HCT116 (cell line): ENCODE measurements around the gene GRIA1. TPM values are rescaled to one million over a fixed set of nuclear protein-coding genes. Genes with fewer than 3 reads are reported as not detected.

Experiments
- ATAC-seq: fragments of 200-7000 bp; cut with Tn5 transposase; 2 replicates; pipeline ENCODE4 v1.9.1; 2020; ENCODE audit warnings: mild to moderate bottlenecking, moderate library complexity
- BruUV-seq: library from RNA; stranded (reverse); fragments of 400-500 nt; replicated peaks from 2 replicates; lab custom pipeline; 2021; lab: Mats Ljungman, UMichigan
- CTCF ChIA-PET: fragments of 300-600 bp; sonication (Branson Sonifier 250); formaldehyde crosslinking; loops from one replicate; lab custom pipeline; 2021; ENCODE audit warnings: antibody characterized with exemption; lab: Charles Lee
- POLR2A ChIA-PET: fragments of 300-600, 350-600 bp; sonication (Branson Sonifier 250); formaldehyde crosslinking; loops from one replicate; lab custom pipeline; 2021; ENCODE audit warnings: antibody characterized with exemption; lab: Charles Lee
- RAD21 ChIA-PET, 2 experiments: fragments of 300-600 bp; sonication (Branson Sonifier 250); formaldehyde crosslinking; loops; one replicate each; lab custom pipeline; 2023; ENCODE audit warnings: low total read pairs in 2 of 2; ENCODE audit not compliant: uncharacterized antibody in 2 of 2, unreplicated experiment in 2 of 2, low non-redundant PET in 1 of 2; lab: Charles Lee
- DNase-seq: peaks from one replicate; pipeline ENCODE4 v3.0.0-alpha.2; 2010; ENCODE audit warnings: low read depth, low spot score
- H2AFZ ChIP-seq: fragments of 200-600 bp; shearing (Covaris generic), sonication (generic); 2 replicates; pipeline ENCODE4 v1.6.1; 2017; ENCODE audit warnings: low read depth, mixed run types, mixed read lengths, antibody characterized with exemption, low read length; ENCODE audit not compliant: poor library complexity, severe bottlenecking
- H3K27ac ChIP-seq: 2 replicates; pipeline ENCODE4 v1.5.1; 2012; ENCODE audit warnings: low read depth, low read length
- H3K27me3 ChIP-seq: fragments of 200-600 bp; sonication (generic); 2 replicates; pipeline ENCODE4 v1.6.1; 2016; ENCODE audit warnings: mixed run types, low read length, mixed read lengths; ENCODE audit not compliant: insufficient read depth
- H3K36me3 ChIP-seq, 2 experiments: fragments of 200-500 bp in 1 of 2; fragments of 200-600 bp in 1 of 2; sonication (Bioruptor generic) in 1 of 2; sonication (generic) in 1 of 2; 2 replicates each; pipeline versions ENCODE4 v1.5.1 to v1.6.1; 2014 to 2016; ENCODE audit warnings: low read length in 2 of 2, inconsistent platforms in 1 of 2, mixed read lengths in 1 of 2, mixed run types in 1 of 2; ENCODE audit not compliant: insufficient read depth in 2 of 2, control insufficient read depth in 1 of 2
- H3K4me1 ChIP-seq, 2 experiments: fragments of 200-600 bp in 1 of 2; sonication (generic) in 1 of 2; 2 replicates each; pipeline versions ENCODE4 v1.5.1 to v1.6.1; 2012 to 2017; ENCODE audit warnings: low read length in 2 of 2, inconsistent platforms in 1 of 2, mild to moderate bottlenecking in 1 of 2, mixed read lengths in 1 of 2, mixed run types in 1 of 2, moderate library complexity in 1 of 2; ENCODE audit not compliant: insufficient read depth in 2 of 2, control insufficient read depth in 1 of 2
- H3K4me2 ChIP-seq: fragments of 200-600 bp; sonication (generic); 2 replicates; pipeline ENCODE4 v1.6.1; 2017; ENCODE audit warnings: mixed run types, low read length, mixed read lengths
- H3K4me3 ChIP-seq, 2 experiments: fragments of 200-600 bp in 1 of 2; sonication (generic) in 1 of 2; replicated peaks in 1 of 2; 2 replicates each; pipeline ENCODE4 v1.5.1; 2011 to 2016; ENCODE audit warnings: low read length in 2 of 2, control low read depth in 1 of 2, low read depth in 1 of 2, mild to moderate bottlenecking in 1 of 2, mixed read lengths in 1 of 2, mixed run types in 1 of 2
- H3K79me2 ChIP-seq: fragments of 200-600 bp; sonication (generic); 2 replicates; pipeline ENCODE4 v1.6.1; 2017; ENCODE audit warnings: mild to moderate bottlenecking, mixed run types, low read length, moderate library complexity, mixed read lengths; ENCODE audit not compliant: insufficient read depth
- H3K9ac ChIP-seq: fragments of 200-600 bp; sonication (generic); 2 replicates; pipeline ENCODE4 v1.6.1; 2016; ENCODE audit warnings: low read length, mixed read lengths
- H3K9me2 ChIP-seq: fragments of 200-600 bp; sonication (generic), shearing (Covaris generic); 2 replicates; pipeline ENCODE4 v1.6.1; 2017; ENCODE audit warnings: mixed run types, mild to moderate bottlenecking, moderate library complexity; ENCODE audit not compliant: insufficient read depth
- H3K9me3 ChIP-seq, 2 experiments: fragments of 200-500 bp in 1 of 2; fragments of 200-600 bp in 1 of 2; sonication (Bioruptor generic) in 1 of 2; sonication (generic) in 1 of 2; 2 replicates each; pipeline ENCODE4 v1.6.1; 2014 to 2017; ENCODE audit warnings: low read length in 2 of 2, mixed read lengths in 2 of 2, inconsistent platforms in 1 of 2, low read depth in 1 of 2, mild to moderate bottlenecking in 1 of 2, mixed run types in 1 of 2, moderate library complexity in 1 of 2; ENCODE audit not compliant: control insufficient read depth in 1 of 2, insufficient read depth in 1 of 2
- H4K20me1 ChIP-seq: fragments of 200-600 bp; sonication (generic), shearing (Covaris generic); 2 replicates; pipeline ENCODE4 v1.6.1; 2017; ENCODE audit warnings: mixed run types, mild to moderate bottlenecking, moderate library complexity; ENCODE audit not compliant: insufficient read depth
- ATF3 ChIP-seq: IDR thresholded peaks from 2 replicates; pipeline ENCODE4 v1.6.1; 2012
- CTCF ChIP-seq, 3 experiments: fragments of 200-600 bp in 1 of 3; sonication (generic) in 1 of 3; IDR thresholded peaks in 2 of 3; conservative IDR thresholded peaks in 1 of 3; 2 replicates each; pipeline ENCODE4 v1.5.1; 2012 to 2017; ENCODE audit warnings: low read depth in 2 of 3, low read length in 2 of 3, antibody characterized with exemption in 1 of 3, borderline replicate concordance in 1 of 3, control low read depth in 1 of 3, mild to moderate bottlenecking in 1 of 3, mixed read lengths in 1 of 3, mixed run types in 1 of 3, moderate library complexity in 1 of 3; ENCODE audit not compliant: insufficient read depth in 1 of 3
- ELF1 ChIP-seq: IDR thresholded peaks from 2 replicates; pipeline ENCODE4 v1.6.1; 2012; ENCODE audit warnings: low read depth, borderline replicate concordance
- EZH2phosphoT487 ChIP-seq: fragments of 200-600 bp; IDR thresholded peaks from 2 replicates; pipeline ENCODE4 v1.6.1; 2018; ENCODE audit warnings: antibody characterized with exemption, borderline replicate concordance
- FOSL1 ChIP-seq: IDR thresholded peaks from 2 replicates; pipeline ENCODE4 v1.6.1; 2012; ENCODE audit warnings: low read depth
- JUND ChIP-seq: IDR thresholded peaks from 2 replicates; pipeline ENCODE4 v1.6.1; 2012
- RAD21 ChIP-seq: IDR thresholded peaks from 2 replicates; pipeline ENCODE4 v1.6.1; 2012; ENCODE audit warnings: low read depth, mild to moderate bottlenecking
- SRF ChIP-seq: IDR thresholded peaks from 2 replicates; pipeline ENCODE4 v1.6.1; 2012; ENCODE audit warnings: low read depth
- TCF7L2 ChIP-seq: IDR thresholded peaks from 2 replicates; pipeline ENCODE4 v1.7.0; 2011; ENCODE audit warnings: borderline replicate concordance, inconsistent platforms; ENCODE audit not compliant: insufficient read depth, insufficient read length; ENCODE audit errors: extremely low read depth
- ZFX ChIP-seq: fragments of 450-650 bp; IDR thresholded peaks from 2 replicates; pipeline ENCODE4 v1.6.1; 2017
- ZNF274 ChIP-seq: fragments of 200-500 bp; sonication (Bioruptor generic); IDR thresholded peaks from 2 replicates; pipeline ENCODE4 v1.6.1; 2014; ENCODE audit warnings: mild to moderate bottlenecking, low read depth, low read length, inconsistent platforms
- intact Hi-C: fragments of 100-400 bp; cut with micrococcal nuclease; formaldehyde crosslinking; loops from 2 replicates; pipeline ENCODE4 v1.10.0; 2022
- total RNA-seq: library from RNA; stranded (reverse); gene quantifications from one replicate; pipeline ENCODE4 v1.2.1, GENCODE V29; 2021; ENCODE audit not compliant: unreplicated experiment
- TF ChIP-seq, protein P1 (sequence below): IDR thresholded peaks from 2 replicates; pipeline ENCODE4 v1.6.1; 2012
- TF ChIP-seq, protein P2 (sequence below): IDR thresholded peaks from 2 replicates; pipeline ENCODE4 v1.6.1; 2012; ENCODE audit warnings: low read depth

Gene GRIA1
- total RNA-seq, 1 experiment from 2014 or later, result not detected

- H3K9ac ChIP-seq, result no peak overlapping the region
- ATAC-seq (no peak), DNase-seq (no peak)
- H3K4me3 ChIP-seq, result no peak overlapping the region
- ChIA-PET POLR2A (no interaction called here), RAD21 (no interaction called here), CTCF (no interaction called here)
- H2AFZ ChIP-seq, result no peak overlapping the region
- no peaks in the 10 kb centered on the region for H3K9me3 ChIP-seq
- no peak overlapping the region for H3K4me2 ChIP-seq
- no peaks in the 10 kb centered on the region for H3K36me3 ChIP-seq
- BruUV-seq, result no TSS peak
- no peaks in the 10 kb centered on the region for H3K79me2 ChIP-seq
- intact Hi-C loops, result no loop called here
- H3K9me2 ChIP-seq, result no peaks in the 10 kb centered on the region
- no peak overlapping the region for H3K27ac ChIP-seq
- H4K20me1 ChIP-seq, result no peaks in the 10 kb centered on the region
- H3K4me1 ChIP-seq, result no peaks in the 10 kb centered on the region
- TF ChIP-seq ATF3, result no peak
- no peak for TF ChIP-seq TCF7L2
- no peak for TF ChIP-seq SRF
- no peak for TF ChIP-seq ELF1
- no peak for TF ChIP-seq FOSL1
- TF ChIP-seq, protein P1, sequence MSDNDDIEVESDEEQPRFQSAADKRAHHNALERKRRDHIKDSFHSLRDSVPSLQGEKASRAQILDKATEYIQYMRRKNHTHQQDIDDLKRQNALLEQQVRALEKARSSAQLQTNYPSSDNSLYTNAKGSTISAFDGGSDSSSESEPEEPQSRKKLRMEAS, result no peak
- TF ChIP-seq ZFX, result no peak
- no peak for TF ChIP-seq EZH2phosphoT487
- no peak for TF ChIP-seq RAD21
- H3K27me3 ChIP-seq, result peaks cover 7% of the 10 kb centered on the region; the same call in 1 of the 2 replicates
Observed at GRCh38 chr5:153613672-153614071, 123.2 kb downstream of the GRIA1 start.

DNA sequence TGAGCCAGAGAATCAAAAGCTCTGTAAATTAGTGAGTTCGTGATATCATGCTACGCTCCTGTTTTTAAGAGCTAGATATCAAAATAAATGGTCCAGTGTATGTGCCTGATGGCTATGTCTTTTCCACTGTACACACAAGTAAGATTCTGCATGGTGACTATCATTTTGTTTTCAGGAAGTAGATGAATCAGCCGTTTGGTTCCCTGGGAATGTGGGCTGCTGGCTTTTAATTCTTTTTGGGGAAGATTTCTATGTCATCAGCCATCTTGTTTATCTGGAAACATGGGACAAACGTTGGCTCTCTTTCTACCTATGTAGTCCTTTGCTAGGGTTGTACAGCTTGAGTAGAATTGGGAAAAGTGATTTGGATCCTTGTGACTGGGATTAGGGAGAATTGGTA is 126.7 kb downstream of the GRIA1 start:
- H3K36me3 ChIP-seq, result no peaks in the 10 kb centered on the region
- ChIA-PET RAD21 (no interaction called here), CTCF (no interaction called here), POLR2A (no interaction called here)
- no peaks in the 10 kb centered on the region for H4K20me1 ChIP-seq
- no peak overlapping the region for H3K4me3 ChIP-seq
- no peaks in the 10 kb centered on the region for H3K4me1 ChIP-seq
- no peak overlapping the region for H2AFZ ChIP-seq
- ATAC-seq (no peak), DNase-seq (no peak)
- no peaks in the 10 kb centered on the region for H3K9me3 ChIP-seq
- H3K9ac ChIP-seq, result no peak overlapping the region
- BruUV-seq, result no TSS peak
- peaks cover 7% of the 10 kb centered on the region; the same call in 1 of the 2 replicates for H3K27me3 ChIP-seq
- intact Hi-C loops, result no loop called here
- H3K4me2 ChIP-seq, result no peak overlapping the region
- no peak overlapping the region for H3K27ac ChIP-seq
- no peaks in the 10 kb centered on the region for H3K79me2 ChIP-seq
- H3K9me2 ChIP-seq, result no peaks in the 10 kb centered on the region
- TF ChIP-seq JUND (no peak), ELF1 (no peak), ZNF274 (no peak), ATF3 (no peak), EZH2phosphoT487 (no peak), TCF7L2 (no peak), CTCF (IDR thresholded peaks at IDR 0.05 in 2 of 3, conservative IDR thresholded peaks at IDR 0.05 in 1 of 3; ENCODE audit: borderline replicate concordance in 1 of 3, insufficient read depth in 1 of 3, low read depth in 2 of 3, low read length in 2 of 3) (no peak)
- TF ChIP-seq, protein P2, sequence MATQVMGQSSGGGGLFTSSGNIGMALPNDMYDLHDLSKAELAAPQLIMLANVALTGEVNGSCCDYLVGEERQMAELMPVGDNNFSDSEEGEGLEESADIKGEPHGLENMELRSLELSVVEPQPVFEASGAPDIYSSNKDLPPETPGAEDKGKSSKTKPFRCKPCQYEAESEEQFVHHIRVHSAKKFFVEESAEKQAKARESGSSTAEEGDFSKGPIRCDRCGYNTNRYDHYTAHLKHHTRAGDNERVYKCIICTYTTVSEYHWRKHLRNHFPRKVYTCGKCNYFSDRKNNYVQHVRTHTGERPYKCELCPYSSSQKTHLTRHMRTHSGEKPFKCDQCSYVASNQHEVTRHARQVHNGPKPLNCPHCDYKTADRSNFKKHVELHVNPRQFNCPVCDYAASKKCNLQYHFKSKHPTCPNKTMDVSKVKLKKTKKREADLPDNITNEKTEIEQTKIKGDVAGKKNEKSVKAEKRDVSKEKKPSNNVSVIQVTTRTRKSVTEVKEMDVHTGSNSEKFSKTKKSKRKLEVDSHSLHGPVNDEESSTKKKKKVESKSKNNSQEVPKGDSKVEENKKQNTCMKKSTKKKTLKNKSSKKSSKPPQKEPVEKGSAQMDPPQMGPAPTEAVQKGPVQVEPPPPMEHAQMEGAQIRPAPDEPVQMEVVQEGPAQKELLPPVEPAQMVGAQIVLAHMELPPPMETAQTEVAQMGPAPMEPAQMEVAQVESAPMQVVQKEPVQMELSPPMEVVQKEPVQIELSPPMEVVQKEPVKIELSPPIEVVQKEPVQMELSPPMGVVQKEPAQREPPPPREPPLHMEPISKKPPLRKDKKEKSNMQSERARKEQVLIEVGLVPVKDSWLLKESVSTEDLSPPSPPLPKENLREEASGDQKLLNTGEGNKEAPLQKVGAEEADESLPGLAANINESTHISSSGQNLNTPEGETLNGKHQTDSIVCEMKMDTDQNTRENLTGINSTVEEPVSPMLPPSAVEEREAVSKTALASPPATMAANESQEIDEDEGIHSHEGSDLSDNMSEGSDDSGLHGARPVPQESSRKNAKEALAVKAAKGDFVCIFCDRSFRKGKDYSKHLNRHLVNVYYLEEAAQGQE, result no peak
